Neural cell (in vitro differentiated cells): ENCODE measurements around the gene TULP4. TPM values are rescaled to one million over a fixed set of nuclear protein-coding genes. Genes with fewer than 3 reads are reported as not detected.

Source experiments
- H2AFZ ChIP-seq: fragments of 200-600, 300-800 bp; sonication (generic), shearing (Covaris generic); 2 replicates; pipeline ENCODE4 v1.6.0; 2014; ENCODE audit warnings: low read depth, mild to moderate bottlenecking, antibody characterized with exemption, low read length, moderate library complexity
- H3F3A ChIP-seq: fragments of 200-600 bp; shearing (Covaris generic); 2 replicates; pipeline ENCODE4 v1.6.1; 2016; ENCODE audit warnings: mild to moderate bottlenecking, moderate library complexity, mixed read lengths, antibody characterized with exemption, low read length; ENCODE audit not compliant: insufficient read depth, poor library complexity, severe bottlenecking
- H3K27ac ChIP-seq: fragments of 200-600, 300-800 bp; sonication (generic), shearing (Covaris generic); 2 replicates; pipeline ENCODE4 v1.5.1; 2014; ENCODE audit warnings: mild to moderate bottlenecking, low read length, moderate library complexity
- H3K27me3 ChIP-seq: fragments of 300-800, 200-600 bp; sonication (generic), shearing (Covaris generic); 2 replicates; pipeline ENCODE4 v1.6.0; 2014; ENCODE audit warnings: mild to moderate bottlenecking, low read depth, low read length, moderate library complexity; ENCODE audit not compliant: insufficient read depth
- H3K36me3 ChIP-seq: fragments of 300-800, 200-600 bp; sonication (generic), shearing (Covaris generic); 2 replicates; pipeline ENCODE4 v1.5.1; 2014; ENCODE audit warnings: mild to moderate bottlenecking, antibody characterized with exemption, low read length, moderate library complexity; ENCODE audit not compliant: insufficient read depth
- H3K4me2 ChIP-seq: fragments of 300-800, 200-600 bp; sonication (generic), shearing (Covaris generic); 2 replicates; pipeline ENCODE4 v1.6.0; 2014; ENCODE audit warnings: mild to moderate bottlenecking, low read length
- H3K4me3 ChIP-seq: fragments of 300-800, 200-600 bp; sonication (generic), shearing (Covaris generic); 2 replicates; pipeline ENCODE4 v1.5.1; 2014; ENCODE audit warnings: mild to moderate bottlenecking, low read length, moderate library complexity
- H3K79me2 ChIP-seq: fragments of 200-600 bp; shearing (Covaris generic); replicated peaks from 2 replicates; pipeline ENCODE4 v1.6.0; 2014; ENCODE audit warnings: mild to moderate bottlenecking, low read length, moderate library complexity; ENCODE audit not compliant: insufficient read depth
- H3K9ac ChIP-seq: fragments of 300-800, 200-600 bp; sonication (generic), shearing (Covaris generic); 2 replicates; pipeline ENCODE4 v1.6.1; 2016; ENCODE audit warnings: mild to moderate bottlenecking, low read length, mixed read lengths
- H3K9me2 ChIP-seq: fragments of 200-600 bp; shearing (Covaris generic); 2 replicates; pipeline ENCODE4 v1.6.1; 2016; ENCODE audit warnings: mild to moderate bottlenecking, low read length, mixed read lengths; ENCODE audit not compliant: insufficient read depth
- H3K9me3 ChIP-seq: fragments of 200-600, 300-800 bp; sonication (generic), shearing (Covaris generic); 2 replicates; pipeline ENCODE4 v1.6.1; 2016; ENCODE audit warnings: mild to moderate bottlenecking, mixed run types, low read length, moderate library complexity, mixed read lengths
- H4K20me1 ChIP-seq: fragments of 200-600 bp; shearing (Covaris generic); 2 replicates; pipeline ENCODE4 v1.6.1; 2016; ENCODE audit warnings: mild to moderate bottlenecking, mixed run types; ENCODE audit not compliant: insufficient read depth
- CTCF ChIP-seq: fragments of 450-650 bp; IDR thresholded peaks from 2 replicates; pipeline ENCODE4 v1.5.1; 2014; ENCODE audit warnings: antibody characterized with exemption, mild to moderate bottlenecking, moderate library complexity; ENCODE audit not compliant: poor library complexity, severe bottlenecking
- EP300 ChIP-seq: fragments of 450-650 bp; conservative IDR thresholded peaks from 2 replicates; pipeline ENCODE4 v1.6.1; 2014; ENCODE audit warnings: antibody characterized with exemption, mild to moderate bottlenecking, moderate library complexity; ENCODE audit not compliant: poor library complexity, severe bottlenecking
- EZH2 ChIP-seq: fragments of 200-600, 300-800 bp; shearing (Covaris generic), sonication (generic); IDR thresholded peaks from 2 replicates; pipeline ENCODE4 v1.6.1; 2014; ENCODE audit warnings: antibody characterized with exemption, low read length, borderline replicate concordance, mild to moderate bottlenecking; ENCODE audit not compliant: insufficient read depth, poor library complexity, severe bottlenecking
- MXI1 ChIP-seq: fragments of 450-650 bp; conservative IDR thresholded peaks from 2 replicates; pipeline ENCODE4 v1.6.1; 2014; ENCODE audit warnings: antibody characterized with exemption, mild to moderate bottlenecking; ENCODE audit not compliant: poor library complexity, severe bottlenecking
- POLR2AphosphoS5 ChIP-seq: IDR thresholded peaks from 2 replicates; pipeline ENCODE4 v1.6.1; 2012
- RAD21 ChIP-seq: fragments of 450-650 bp; conservative IDR thresholded peaks from 2 replicates; pipeline ENCODE4 v1.6.1; 2014; ENCODE audit warnings: antibody characterized with exemption, mild to moderate bottlenecking, moderate library complexity
- REST ChIP-seq: IDR thresholded peaks from 2 replicates; pipeline ENCODE4 v1.6.1; 2012; ENCODE audit warnings: borderline replicate concordance
- SMC3 ChIP-seq: fragments of 450-650 bp; conservative IDR thresholded peaks from 2 replicates; pipeline ENCODE4 v1.6.1; 2014; ENCODE audit warnings: antibody characterized with exemption, mild to moderate bottlenecking, moderate library complexity; ENCODE audit not compliant: poor library complexity
- TAF1 ChIP-seq: IDR thresholded peaks from 2 replicates; pipeline ENCODE4 v1.6.1; 2012; ENCODE audit warnings: low read depth
- polyA plus RNA-seq: library from polyadenylated mRNA; depleted of rRNA; stranded (reverse); fragments of >200 nt; gene quantifications from 2 replicates; pipeline ENCODE4 v1.2.3, GENCODE V29; 2014

The TULP4 gene
- polyA plus RNA-seq, 1 donor from 2014 or later, result 30.6 TPM

GRCh38 chr6:158445426-158446085 is 133.3 kb downstream of the TULP4 start:
- no peaks in the 10 kb centered on the region for H3K27me3 ChIP-seq
- H3K9ac ChIP-seq, result no peak overlapping the region
- no peaks in the 10 kb centered on the region for H3K79me2 ChIP-seq
- no peaks in the 10 kb centered on the region for H4K20me1 ChIP-seq
- H2AFZ ChIP-seq, result no peak overlapping the region
- TF ChIP-seq REST, result no peak
- TF ChIP-seq TAF1, result no peak
- TF ChIP-seq POLR2AphosphoS5, result no peak
- TF ChIP-seq MXI1, result no peak
- TF ChIP-seq EZH2, result no peak
- no peak for TF ChIP-seq EP300
- TF ChIP-seq SMC3, result no peak
- TF ChIP-seq RAD21, result no peak
- TF ChIP-seq CTCF, result no peak
- H3K36me3 ChIP-seq, result no peaks in the 10 kb centered on the region
- no peak overlapping the region for H3K4me3 ChIP-seq
- H3K4me2 ChIP-seq, result no peak overlapping the region
- H3K9me3 ChIP-seq, result no peaks in the 10 kb centered on the region
- H3K9me2 ChIP-seq, result no peaks in the 10 kb centered on the region
- no peaks in the 10 kb centered on the region for H3F3A ChIP-seq
- H3K27ac ChIP-seq, result no peak overlapping the region

GRCh38 chr6:158448856-158449255 is 136.6 kb downstream of the TULP4 start:
- Histone ChIP-seq H3K79me2 (no peaks in the 10 kb centered on the region), H3K9me3 (no peaks in the 10 kb centered on the region), H3K4me2 (no peak overlapping the region), H3K4me3 (no peak overlapping the region), H3F3A (no peaks in the 10 kb centered on the region), H3K27me3 (no peaks in the 10 kb centered on the region), H3K36me3 (peaks cover 8% of the 10 kb centered on the region), H2AFZ (no peak overlapping the region), H3K27ac (no peak overlapping the region), H4K20me1 (no peaks in the 10 kb centered on the region), H3K9me2 (no peaks in the 10 kb centered on the region), H3K9ac (no peak overlapping the region)
- TF ChIP-seq CTCF (no peak), REST (no peak), TAF1 (no peak), EP300 (no peak), POLR2AphosphoS5 (no peak), MXI1 (no peak), SMC3 (no peak), EZH2 (no peak), RAD21 (no peak)
